GM21381 (cell line): ENCODE data around the gene BCL2A1.
A peak's percentile ranks its signal among the peaks of the same experiment; 100 is the strongest.
"Not testable (repeated sequence)": the region's sequence is repeated elsewhere in the genome, so short reads cannot be mapped to it uniquely, and the experiment has no call there.

Experiments
- ATAC-seq: cut with Tn5 transposase; IDR thresholded peaks from one replicate; pipeline ENCODE4 v1.9.1; 2021; ENCODE audit warnings: mild to moderate bottlenecking, moderate library complexity; ENCODE audit not compliant: unreplicated experiment

BCL2A1 gene

DNA sequence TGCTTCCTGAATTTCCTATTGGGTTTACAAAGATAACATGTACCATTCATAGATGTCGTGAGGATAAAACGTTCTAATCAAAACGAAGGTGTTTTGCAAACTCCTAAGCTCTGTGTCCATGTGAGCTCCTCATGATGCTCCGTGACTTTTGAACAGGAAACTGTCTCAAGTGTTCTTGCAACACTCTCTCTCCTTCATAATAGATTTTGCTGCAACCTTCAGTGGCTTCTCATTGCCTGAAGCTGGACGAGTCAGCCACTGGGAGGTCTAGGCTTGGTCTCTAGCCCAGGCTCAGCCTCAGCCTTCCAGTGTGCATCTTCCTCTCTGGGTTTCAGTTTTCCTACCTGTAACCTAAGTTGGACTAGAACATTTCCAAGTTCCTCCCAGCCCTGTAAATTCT is 18.7 kb upstream of the BCL2A1 start:
- ATAC-seq = no peak

DNA sequence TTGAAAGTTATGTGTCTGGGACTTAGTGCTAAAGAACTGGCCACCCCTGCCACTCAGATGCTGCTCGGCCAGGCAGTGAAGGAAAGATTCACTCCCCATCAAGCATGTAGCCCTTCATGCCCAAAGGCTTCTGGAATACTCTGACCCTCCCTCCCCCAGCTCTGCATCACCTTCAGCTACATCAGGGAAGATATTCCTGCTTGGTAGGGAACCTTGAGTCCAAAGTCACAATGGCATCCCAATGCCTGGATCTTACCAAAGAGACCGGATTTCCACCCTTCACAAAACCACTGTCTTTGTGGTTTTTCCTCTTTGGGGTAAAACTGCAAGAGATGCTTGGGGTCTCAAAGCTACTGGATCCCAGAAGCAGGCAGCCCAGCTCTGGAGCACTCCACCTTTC is 18.2 kb upstream of the BCL2A1 start:
- ATAC-seq = no peak

DNA sequence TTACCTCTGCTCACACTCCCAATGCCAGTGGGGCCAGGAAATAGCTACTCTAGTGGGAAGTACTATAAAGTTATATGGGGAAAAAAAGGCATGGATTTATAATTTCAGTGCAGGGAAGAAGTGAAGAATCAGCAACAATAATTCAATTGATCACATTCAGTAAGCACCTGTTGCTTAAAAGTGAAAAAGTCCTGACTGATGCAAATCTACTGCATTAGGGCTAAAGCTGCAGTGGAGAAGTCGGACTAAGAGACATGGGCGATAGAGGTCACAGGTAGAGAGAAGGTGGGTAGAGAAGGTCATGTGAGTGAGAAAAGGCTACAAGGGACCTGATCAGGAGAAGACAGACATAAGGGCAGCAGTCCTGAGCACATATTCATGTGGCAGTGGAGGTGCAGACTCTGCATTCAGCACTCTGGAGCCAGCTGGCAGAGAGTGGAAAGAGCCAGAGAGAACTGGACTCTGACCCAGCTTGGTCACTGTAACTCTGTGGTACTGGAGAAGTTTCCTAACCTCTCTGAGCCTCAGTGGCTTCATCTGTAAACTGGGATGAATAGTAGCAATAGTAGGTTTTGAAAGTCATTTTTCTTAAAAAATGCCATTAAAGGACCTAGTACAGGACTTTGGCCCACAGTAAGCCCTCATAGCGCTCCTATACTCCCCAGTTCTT is 17.6 kb upstream of the BCL2A1 start:
- ATAC-seq = no peak

DNA sequence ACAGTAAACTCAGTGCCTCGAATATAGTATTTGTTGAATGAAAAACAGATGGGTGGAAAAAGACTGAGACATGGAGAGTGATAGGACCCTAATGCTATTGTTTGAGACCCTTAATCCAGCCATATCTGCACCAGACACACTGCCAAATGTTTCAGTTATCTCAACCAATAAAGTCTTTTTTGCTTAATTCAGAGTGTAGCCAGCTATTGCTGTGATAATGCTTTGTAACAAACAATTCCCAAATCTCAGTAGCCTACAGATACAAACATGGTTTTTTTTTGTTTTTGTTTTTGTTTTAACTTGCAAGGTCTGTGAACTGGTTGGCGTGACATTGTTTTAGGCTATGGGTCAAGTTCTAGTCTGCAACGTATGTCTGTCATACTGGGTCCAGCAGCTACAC is 17.0 kb upstream of the BCL2A1 start:
- no peak for ATAC-seq

DNA sequence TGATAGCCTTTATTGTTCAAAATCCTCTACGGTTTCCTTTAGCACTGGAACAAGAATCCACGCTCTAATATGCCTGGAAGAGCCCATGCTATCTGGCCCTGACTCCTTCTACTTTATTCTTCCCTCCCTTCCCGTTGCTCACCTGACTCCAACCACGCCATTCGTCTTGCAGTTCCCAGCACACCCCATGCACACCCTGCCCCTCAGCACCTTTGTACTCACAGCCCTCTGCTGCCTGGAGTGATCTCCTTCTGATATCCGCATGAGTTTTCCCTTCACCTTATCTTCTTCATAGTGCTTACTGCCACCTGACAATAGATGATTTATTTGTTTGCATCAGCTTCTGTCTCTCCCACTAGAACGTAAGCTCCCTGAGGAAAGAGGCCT is 16.6 kb upstream of the BCL2A1 start:
- no peak for ATAC-seq

DNA sequence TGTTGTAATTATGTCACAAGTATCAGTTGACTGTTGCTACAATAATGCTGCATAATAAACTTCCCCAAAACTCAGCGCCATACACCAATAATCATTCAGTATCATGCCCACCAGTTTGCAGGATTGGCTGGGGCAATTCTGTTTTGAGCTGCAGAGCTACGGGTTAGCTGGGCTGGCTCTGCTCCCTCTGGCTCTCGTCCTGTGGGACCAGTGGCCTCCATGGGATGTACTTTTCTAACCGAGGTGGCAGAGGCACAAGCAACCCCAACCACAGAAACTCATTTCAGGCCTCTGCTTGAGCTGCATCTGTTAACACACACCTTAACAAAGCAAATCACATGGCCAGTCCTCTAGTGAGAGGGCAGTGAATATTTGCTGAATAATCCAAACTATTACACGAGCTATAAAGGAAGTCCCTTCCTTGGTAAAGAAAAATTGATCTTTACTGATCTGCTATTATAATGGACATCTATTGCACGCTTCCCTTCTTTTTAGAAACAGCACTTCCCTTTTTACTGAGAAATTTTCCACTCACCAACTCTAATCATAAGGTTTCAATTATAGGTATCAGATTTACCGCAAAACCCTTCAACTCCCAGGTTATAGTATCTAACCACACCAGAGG is 10.9 kb upstream of the BCL2A1 start:
- ATAC-seq = peak; percentile 39

DNA sequence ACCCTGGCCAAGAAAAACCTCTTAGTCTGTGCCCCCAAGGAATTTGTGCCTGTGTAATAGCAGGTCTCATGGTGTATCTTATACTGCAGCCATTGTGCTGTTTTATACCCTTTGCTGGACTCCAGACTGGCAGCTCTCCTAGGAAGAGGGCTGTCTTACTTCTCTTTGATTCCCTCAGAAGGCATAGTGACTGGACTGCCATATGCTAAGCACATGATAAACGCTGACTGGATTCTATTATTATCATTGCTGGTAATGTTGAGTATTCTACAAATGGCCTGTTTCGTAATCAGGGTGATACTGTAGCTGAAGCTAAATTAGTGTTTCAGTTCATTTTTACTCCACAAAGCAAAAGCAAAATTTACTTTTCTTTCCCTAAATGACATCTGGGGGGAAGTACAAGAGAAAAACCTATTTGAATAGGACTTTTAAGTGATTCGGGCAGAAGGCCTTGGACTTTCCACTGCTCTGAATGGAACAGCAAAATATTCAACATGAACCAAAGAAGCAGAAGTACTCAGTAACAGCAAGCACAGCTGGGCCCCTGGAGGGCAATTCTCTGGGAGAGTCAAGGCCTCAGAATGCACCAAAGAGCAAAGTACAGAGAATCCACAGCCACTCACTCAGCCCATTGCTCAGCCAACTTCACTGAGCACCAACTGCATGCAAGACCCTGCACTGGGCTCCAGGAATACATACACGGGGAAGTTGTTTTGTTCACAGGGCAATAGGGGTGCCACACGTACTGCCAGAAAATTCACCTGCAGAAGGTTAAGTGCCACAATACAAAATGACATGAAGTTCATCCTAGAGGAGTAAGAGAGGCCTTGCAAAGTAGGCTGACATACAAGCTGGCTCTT is 7.9 kb upstream of the BCL2A1 start:
- ATAC-seq = peak; percentile 67

DNA sequence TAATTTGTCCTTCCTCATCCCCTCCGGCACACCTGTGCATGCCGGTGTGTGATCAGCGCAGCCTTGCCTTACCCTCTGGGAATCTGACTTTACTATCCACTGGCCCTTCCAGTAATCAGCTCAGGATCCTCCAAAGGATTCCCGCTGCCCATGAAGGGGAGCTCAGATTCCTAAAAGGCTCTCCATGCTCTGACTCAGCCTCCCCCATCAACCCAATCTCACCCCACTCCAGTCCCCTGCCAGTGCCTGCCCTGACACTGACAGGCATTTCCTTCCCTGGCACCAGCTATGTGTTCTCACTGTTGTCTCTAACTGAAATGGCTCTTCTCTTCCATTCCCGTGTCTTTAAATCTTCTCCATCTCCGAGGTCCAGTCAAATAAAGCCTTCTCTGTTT is 7.3 kb upstream of the BCL2A1 start:
- ATAC-seq = no peak

DNA sequence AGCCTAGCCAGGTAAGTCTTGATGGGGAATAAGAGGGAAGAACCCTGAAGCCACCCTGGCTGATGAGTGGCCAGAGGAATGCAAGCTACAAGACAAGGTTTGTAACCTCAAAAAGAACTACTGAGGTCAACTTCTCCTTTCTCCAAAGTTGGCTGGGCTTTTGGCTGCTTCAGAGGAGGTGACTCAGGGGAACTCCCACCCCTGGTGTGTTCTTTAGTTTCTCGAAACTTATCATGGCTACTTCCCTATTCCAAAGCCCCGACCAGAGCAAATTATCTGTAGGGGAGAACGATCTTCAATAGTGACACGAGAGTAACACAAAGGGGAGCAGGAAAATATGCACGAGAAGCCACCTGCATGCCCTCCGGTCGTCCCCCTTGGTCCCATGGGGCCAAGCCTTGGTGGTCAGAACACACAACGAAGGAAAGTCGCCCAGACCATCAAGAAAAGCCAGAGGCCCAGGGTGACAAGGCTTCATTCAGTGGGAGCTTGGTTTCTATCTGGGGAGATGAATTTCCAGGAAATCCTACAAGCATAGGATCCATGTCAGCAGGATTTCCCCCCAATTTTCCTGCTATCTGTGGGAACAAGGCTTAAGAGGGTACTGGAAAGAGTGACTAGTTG is 6.5 kb upstream of the BCL2A1 start:
- ATAC-seq = peak; percentile 40

DNA sequence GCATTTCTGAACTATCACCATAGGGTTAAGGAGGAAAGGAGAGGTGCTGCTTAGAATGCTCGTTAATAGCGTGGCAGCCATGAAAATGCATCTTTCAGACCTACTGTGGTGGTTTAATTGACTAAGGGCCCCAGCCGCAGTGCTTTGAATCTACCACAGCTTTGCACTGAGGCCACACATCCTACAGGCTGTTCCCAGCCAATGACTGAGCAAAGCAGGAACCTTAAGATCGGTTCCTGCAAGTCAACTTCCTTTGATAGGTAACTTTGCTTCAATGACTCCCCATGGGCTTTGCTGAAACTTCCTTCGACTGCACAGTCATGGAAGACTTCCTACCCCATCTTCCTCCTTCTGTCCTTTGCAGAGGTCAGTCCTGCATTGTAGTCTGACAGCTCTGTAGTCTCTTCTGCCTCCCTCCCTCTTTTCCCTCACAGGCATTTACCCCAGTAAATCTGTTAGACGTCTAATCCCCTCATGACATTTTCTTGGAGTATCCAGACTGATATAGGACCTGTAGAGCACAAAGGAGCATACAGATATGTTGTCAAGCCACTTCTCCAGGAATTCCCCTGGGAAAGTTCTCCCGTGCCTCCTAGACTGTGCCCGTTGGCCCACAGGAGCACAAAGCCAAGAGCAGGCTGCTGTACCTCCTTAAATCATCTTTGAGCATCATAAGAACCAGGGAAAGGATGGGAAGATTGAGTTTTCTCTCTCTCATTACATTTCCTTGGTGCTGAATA is 2.6 kb upstream of the BCL2A1 start:
- no peak for ATAC-seq

DNA sequence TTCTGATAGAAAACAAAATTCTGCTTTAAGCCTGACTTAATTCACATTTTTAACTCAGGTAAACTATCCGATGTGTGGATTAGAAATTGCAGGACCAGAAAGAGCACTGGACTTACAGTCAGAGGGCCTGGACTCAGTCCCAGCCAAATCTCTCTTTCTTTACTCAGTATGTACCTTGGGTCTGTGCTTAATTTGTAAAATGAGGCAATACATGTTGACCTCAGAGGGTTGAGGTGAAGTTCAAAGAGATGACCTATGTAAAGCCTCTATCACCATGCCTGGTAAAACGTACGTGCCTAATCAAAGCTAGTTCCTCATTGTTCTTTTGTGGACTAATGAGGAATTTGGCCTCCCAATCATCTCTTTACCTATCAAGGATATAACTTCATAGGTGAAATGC is 1.9 kb upstream of the BCL2A1 start:
- no peak for ATAC-seq

DNA sequence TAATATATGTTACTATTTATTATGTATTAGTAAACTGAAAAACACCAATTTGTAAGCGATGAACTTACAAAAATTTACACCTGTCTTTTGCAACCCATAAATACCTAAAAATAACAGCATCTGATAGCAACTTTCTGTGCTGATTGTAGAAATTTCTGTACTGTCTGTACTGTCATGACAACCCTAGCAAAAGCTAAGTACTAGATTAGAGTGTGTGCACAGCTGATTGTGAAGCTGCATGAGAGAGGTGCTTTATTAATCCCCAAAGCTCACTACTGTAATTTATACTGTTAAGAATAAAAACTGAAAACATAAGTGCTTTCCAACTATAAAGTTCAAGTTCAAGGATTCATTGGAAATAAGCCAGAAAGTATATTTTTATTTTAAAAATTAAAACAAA is 815 bp downstream of the BCL2A1 start:
- no peak for ATAC-seq

DNA sequence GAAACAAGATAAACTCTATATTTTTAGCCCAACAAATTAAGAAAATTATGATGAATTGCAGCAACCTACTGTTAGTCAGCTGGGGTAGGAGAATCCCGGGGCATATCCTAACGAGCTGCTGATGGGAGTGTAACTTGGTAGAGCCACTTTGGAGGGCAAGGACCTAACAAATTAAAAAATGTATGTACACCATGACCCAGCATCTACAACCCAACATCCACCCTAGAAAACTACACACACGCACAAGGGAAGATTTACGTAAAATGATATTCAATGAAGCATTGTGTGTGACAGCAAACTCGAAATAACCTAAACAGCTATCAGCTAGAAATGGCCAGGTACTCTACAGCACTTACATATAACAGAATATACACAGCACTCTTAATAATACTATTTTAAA is 1.9 kb downstream of the BCL2A1 start:
- no peak for ATAC-seq

DNA sequence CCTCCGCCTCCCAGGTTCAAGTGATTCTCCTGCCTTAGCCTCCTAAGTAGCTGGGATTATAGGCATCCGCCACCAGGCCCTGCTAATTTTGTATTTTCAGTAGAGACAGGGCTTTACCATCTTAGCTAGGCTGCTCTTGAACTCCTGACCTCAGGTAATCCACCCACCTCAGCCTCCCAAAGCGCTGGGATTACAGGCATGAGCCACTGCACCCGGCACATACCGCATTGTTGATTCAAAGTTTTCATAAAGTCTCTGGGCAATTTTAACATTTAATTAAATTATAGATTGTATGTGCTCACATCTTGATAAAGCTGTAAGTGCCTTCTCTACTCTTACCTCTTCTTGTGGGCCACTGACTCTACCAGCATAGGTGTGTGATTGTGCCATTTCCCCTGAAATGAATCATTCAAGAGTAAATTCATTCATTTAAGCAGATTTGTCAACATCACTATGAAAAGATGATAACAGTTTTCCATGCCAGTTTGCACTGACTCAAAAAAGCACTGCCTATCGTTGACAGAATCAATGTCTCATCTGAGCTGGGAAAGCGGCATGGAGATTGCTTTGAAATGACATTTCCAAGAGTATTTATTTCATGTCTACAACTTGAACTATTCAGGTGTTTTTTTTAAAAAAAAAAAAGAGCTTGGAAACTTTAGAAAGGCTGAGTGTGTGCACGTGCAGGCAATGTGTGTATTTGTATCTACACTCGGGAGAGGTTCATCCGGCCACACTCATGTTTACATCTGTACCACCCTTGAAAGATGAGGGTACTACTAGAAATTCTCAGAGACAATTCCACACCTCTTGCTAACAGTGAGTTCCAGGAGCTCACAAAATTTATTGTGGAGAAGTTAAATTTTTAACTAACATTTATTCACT is 3.5 kb downstream of the BCL2A1 start:
- no peak for ATAC-seq

DNA sequence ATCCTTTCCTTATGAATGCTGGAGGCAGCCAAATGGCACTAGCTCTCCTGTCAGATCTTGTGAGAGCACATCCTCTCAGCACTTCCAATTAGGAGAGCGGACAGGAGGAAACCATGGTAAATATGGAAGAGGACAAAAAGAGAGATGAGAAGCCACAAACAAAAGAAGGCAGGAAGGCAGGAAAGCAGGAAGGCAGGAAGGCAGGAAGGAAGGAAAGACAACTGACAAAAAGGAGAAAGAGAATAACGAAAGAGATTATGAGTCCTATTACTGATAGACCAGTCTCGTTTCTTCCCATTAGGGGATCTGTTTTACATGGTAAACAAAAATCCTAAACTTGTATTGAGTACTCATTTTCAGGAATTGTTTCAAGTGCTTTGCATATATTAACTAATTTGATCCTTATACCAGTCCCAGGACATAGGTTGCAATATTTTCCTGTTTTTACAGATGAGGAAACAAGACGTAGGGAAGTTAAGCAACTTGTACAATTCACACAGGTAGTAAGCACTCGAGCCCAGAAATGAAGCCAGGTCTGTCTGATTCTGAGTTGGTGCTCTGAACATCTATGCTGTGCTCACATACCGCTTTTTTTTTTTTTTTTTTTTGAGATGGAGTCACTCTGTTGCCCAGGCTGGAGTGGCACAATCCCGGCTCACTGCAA is 4.2 kb downstream of the BCL2A1 start:
- no peak for ATAC-seq

DNA sequence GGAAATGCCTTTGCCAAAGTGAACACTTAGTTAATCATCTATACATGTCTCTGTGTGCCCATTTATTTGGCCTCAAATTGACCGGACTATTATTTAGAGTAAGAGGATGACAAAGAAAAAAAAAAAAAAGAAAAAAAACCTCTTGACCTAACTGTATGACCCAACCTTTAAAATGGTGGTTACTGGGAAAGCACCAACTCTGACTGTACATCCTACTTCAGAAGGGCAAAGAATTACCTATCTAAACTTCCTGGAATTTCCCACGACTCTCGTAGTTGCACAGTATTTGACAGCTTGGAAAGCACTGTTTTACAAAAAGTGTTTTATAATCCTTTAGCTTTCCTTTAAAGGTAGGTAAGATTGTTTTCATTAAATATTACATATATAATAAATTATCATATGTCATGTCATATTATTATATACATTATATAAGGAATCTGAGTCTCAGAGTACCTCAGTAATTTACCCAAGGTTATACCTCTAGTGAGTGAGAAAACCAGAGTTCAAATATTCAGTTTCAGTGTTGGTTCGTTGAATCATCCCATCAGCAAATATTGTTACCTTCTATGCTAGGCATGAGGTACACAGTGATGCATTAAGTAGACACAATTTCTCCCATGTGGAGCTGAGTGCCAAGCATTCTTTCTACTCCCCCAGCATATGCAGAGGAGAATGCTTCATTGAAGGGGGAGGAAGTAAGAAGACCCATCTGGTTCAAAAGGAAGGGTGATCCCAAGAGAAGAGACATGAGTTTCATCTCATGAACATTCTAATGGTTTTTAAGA is 5.0 kb downstream of the BCL2A1 start:
- no peak for ATAC-seq

DNA sequence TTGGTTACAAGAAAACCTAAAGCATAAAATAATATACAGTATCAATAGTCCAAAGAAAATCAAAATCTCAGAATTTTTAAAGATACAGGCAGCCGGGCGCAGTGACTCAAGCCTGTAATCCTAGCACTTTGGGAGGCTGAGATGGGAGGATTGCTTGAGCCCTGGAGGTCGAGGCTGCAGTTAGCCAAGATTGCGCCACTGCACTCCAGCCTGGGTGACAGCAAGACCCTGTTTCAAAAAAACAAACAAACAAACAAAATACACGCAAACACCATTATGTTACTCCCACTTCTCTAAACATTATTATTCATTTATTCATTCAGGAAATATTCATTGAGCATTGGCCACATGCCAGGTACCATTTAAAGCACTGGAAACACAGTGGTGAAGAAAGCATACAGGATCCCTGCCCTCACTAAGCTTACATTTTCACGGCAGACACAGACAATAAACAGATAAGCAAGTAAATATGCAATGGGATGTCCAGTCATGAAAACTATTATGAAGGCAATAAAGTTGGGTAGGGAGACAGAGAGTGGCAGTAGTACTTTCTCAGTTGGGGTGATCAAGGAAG is 6.7 kb downstream of the BCL2A1 start:
- no peak for ATAC-seq

DNA sequence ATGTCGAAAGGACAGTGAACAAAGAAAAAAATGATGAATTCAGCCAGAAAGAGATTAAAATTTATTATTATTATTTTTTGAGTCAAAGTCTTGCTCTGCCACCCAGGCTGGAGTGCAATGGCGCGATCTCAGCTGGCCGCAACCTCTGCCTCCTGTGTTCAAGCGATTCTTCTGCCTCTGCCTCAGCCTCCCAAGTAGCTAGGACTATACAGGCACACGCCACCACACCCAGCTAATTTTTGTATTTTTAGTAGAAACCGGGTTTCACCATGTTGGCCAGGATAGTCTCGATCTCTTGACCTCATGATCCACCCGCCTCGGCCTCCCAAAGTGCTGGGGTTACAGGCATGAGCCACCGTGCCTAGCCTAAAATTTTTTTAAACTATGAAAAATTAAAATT is 8.1 kb downstream of the BCL2A1 start:
- not testable (repeated sequence) for ATAC-seq
